WI38 (cell line): ENCODE measurements around the gene XPNPEP1.

ENCODE experiments used
- H3K4me3 ChIP-seq: 2 replicates; pipeline ENCODE4 v1.5.1; 2011; ENCODE audit warnings: low read depth, mild to moderate bottlenecking, control low read depth, low read length
- CTCF ChIP-seq: IDR thresholded peaks from 2 replicates; pipeline ENCODE4 v1.5.1; 2012; ENCODE audit warnings: low read depth, mild to moderate bottlenecking, control low read depth, low read length

XPNPEP1 gene

GRCh38 chr10:109862041-109862440 lies 61.3 kb downstream of the XPNPEP1 start:
- H3K4me3 ChIP-seq = no peak overlapping the region
- TF ChIP-seq CTCF = no peak

GRCh38 chr10:109861081-109861480 lies 62.2 kb downstream of the XPNPEP1 start:
- no peak for TF ChIP-seq CTCF
- H3K4me3 ChIP-seq = no peak overlapping the region

GRCh38 chr10:109859221-109859620 lies 64.1 kb downstream of the XPNPEP1 start:
- no peak overlapping the region for H3K4me3 ChIP-seq
- no peak for TF ChIP-seq CTCF

- no peak for TF ChIP-seq CTCF
- no peak overlapping the region for H3K4me3 ChIP-seq
Observed at GRCh38 chr10:109855746-109856145, 67.6 kb downstream of the XPNPEP1 start.

- no peak overlapping the region for H3K4me3 ChIP-seq
- no peak for TF ChIP-seq CTCF
Observed at GRCh38 chr10:109853921-109854320, 69.4 kb downstream of the XPNPEP1 start.

- TF ChIP-seq CTCF = peak; percentile 90
- H3K4me3 ChIP-seq = no peak overlapping the region
Observed at GRCh38 chr10:109852475-109853037, 70.8 kb downstream of the XPNPEP1 start.

GRCh38 chr10:109851616-109852474 lies 71.5 kb downstream of the XPNPEP1 start:
- no peak overlapping the region for H3K4me3 ChIP-seq
- no peak for TF ChIP-seq CTCF
